ENCODE results near the gene TNKS2. TPM values are rescaled to one million over a fixed set of nuclear protein-coding genes. Genes with fewer than 3 reads are reported as not detected.

TNKS2 gene
- total RNA-seq, 1 experiment from 2014 or later, result 54.3 TPM

GRCh38 chr10:91897421-91897820, 99.2 kb downstream of the TNKS2 start:
- in situ Hi-C loops (cut with HindIII; ENCODE audit: low sequenced_read_pairs), result no loop called here
- DNase-seq (ENCODE audit: low spot score), result no peak

- peak; percentile 57 for DNase-seq (ENCODE audit: low spot score)
- in situ Hi-C loops (cut with HindIII; ENCODE audit: low sequenced_read_pairs), result no loop called here
Observed at GRCh38 chr10:91901784-91902677, 103.8 kb downstream of the TNKS2 start.

- DNase-seq (ENCODE audit: low spot score), result no peak
- in situ Hi-C loops (cut with HindIII; ENCODE audit: low sequenced_read_pairs), result no loop called here
Observed at GRCh38 chr10:91907033-91907594, 108.9 kb downstream of the TNKS2 start.

DNA sequence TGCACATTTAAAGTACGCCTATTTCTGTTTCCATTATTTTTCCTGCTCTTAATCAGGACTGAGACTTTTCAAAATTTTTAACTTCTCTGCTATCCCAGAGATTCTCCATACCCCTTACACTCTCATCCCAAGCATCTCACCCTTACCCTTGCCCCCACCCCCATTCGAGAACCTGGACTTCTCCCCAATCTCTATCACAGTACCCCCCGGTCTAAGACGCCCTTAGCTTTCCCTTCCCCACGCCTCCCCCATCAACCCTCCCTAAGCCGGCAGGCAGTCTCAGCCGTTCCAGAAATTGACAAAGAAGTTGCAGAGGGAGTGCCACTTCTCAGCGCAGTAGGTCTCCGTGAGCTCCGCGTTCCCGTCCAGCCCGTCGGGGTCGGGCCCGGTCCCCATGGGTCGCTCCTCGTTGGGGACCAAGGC, 109.7 kb downstream of the TNKS2 start:
- in situ Hi-C loops (cut with HindIII; ENCODE audit: low sequenced_read_pairs), result no loop called here
- peak; percentile 24 for DNase-seq (ENCODE audit: low spot score)

DNA sequence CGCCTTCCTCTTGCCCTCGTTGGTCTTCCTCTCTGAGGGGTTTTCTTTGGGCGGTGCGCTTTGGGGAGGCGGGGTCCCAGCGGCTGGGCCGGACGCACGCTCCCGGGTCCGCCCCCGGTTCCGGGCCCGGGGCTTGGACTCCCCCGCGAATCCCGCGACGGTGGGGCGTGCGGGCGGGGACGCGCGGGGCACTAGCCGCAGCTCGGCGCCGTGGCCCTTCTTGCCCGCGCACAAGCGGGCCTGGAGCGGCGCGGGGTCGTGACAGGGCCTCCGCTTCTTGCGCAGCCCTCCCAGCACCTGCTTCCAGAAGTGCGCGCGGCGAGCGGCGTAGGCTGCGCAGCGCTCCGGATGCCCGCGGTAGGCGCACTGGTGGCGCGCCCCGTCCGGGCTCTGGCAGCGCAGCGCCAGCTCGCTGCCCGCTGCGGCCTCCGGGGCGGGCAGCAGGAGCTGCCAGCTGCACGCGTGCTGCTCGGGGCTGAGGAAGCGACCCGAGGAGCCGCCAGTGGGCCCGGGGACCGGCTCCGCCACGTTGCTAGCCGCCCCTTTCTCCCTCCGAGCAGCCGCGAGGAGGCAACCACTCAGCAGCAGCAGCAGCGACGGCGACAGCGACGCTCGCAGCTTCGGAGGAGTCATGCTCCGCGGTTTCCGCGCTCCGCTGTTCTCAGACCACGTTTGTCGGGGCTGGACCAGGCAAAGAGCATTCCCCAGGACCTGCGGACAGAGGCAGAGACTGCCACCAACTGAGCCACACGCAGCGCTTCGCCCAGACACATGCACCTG, 110.3 kb downstream of the TNKS2 start:
- in situ Hi-C loops (cut with HindIII; ENCODE audit: low sequenced_read_pairs), result no loop called here
- DNase-seq (ENCODE audit: low spot score), result peak; percentile 78

- DNase-seq (ENCODE audit: low spot score), result peak; percentile 59
- in situ Hi-C loops (cut with HindIII; ENCODE audit: low sequenced_read_pairs), result no loop called here
Observed at GRCh38 chr10:91909117-91909677, 111.0 kb downstream of the TNKS2 start, which contains the start of gene FGFBP3. FGFBP3 (minus strand) TSS chr10:91909486; CDS start chr10:91908969, 517 bp downstream.

DNA sequence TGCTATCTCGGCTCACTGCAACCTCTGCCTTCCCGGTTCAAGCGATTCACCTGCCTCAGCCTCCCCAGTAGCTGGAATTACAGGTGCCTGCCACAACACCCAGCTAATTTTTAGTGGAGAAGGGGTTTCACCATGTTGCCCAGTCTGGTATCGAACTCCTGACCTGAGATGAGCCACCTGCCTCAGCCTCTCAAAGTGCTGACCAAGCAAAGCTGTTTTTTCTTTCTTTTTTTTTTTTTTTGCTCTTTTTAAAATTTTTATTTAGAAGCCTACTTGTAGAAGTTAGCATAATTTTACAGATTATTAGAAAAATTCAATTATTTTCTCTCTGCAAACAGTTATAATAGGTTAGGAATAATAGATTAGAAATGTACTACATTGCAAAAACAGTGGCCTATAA, 112.2 kb downstream of the TNKS2 start:
- DNase-seq (ENCODE audit: low spot score), result no peak
- in situ Hi-C loops (cut with HindIII; ENCODE audit: low sequenced_read_pairs), result no loop called here

Other genes with a start within 250 kb of the TNKS2 start
- 4.2 and 7.9 TPM in 2 replicates for gene PPP1R3C, start 165.4 kb upstream of the TNKS2 start, total RNA-seq (2014; rRNA removed; shearing (Covaris generic))
- gene FGFBP3, start 111.1 kb downstream of the TNKS2 start, total RNA-seq (2014; rRNA removed; shearing (Covaris generic)), result 248 and 252 TPM in 2 replicates
- gene BTAF1, start 125.3 kb downstream of the TNKS2 start, total RNA-seq (2014; rRNA removed; shearing (Covaris generic)), result 24.3 and 25.6 TPM in 2 replicates